Activated B cell treated with CpG ODN at 0.5 μM for 24 hours (primary cell): ENCODE measurements around the gene MBTPS1. TPM values are rescaled to one million over a fixed set of nuclear protein-coding genes. Genes with fewer than 3 reads are reported as not detected.

Experiments
- ATAC-seq: fragments of 200-7000 bp; cut with Tn5 transposase; one replicate; pipeline ENCODE4 v1.10.0; 2021; ENCODE audit warnings: low read depth, mild to moderate bottlenecking, moderate library complexity
- CTCF ChIA-PET: fragments of 350-600 bp; sonication (Branson Sonifier 250); formaldehyde crosslinking; loops from one replicate; lab custom pipeline; 2021; ENCODE audit warnings: antibody characterized with exemption; lab: Charles Lee
- POLR2A ChIA-PET: fragments of 350-600 bp; sonication (Branson Sonifier 250); formaldehyde crosslinking; loops from one replicate; lab custom pipeline; 2021; ENCODE audit warnings: antibody characterized with exemption; lab: Charles Lee
- DNase-seq: peaks from one replicate; pipeline ENCODE4 v3.0.0; 2022
- H3K27ac Mint-ChIP-seq: one replicate; pipeline ENCODE4 v1.8.0; 2020; ENCODE audit warnings: mixed read lengths
- H3K27me3 Mint-ChIP-seq: one replicate; pipeline ENCODE4 v1.8.0; 2021; ENCODE audit warnings: mixed read lengths
- H3K36me3 Mint-ChIP-seq: one replicate; pipeline ENCODE4 v1.8.0; 2021; ENCODE audit warnings: low read depth, mixed read lengths
- H3K4me1 Mint-ChIP-seq: one replicate; pipeline ENCODE4 v1.8.0; 2021; ENCODE audit warnings: mixed read lengths
- H3K4me3 Mint-ChIP-seq: one replicate; pipeline ENCODE4 v1.8.0; 2020; ENCODE audit warnings: mild to moderate bottlenecking, mixed read lengths
- H3K9me3 Mint-ChIP-seq: one replicate; pipeline ENCODE4 v1.8.0; 2020; ENCODE audit warnings: mixed read lengths
- intact Hi-C: fragments of 100-400 bp; cut with micrococcal nuclease; formaldehyde crosslinking; loops from one replicate; pipeline ENCODE4 v1.15.1; 2024
- total RNA-seq: library from RNA; stranded (reverse); gene quantifications from 2 replicates; pipeline ENCODE4 v1.2.3, GENCODE V29; 2022
- TF ChIP-seq, protein P1 (sequence below): fragments of 200-600 bp; IDR thresholded peaks from one replicate; pipeline ENCODE4 v1.8.0; 2022; ENCODE audit warnings: antibody characterized with exemption, mild to moderate bottlenecking

MBTPS1 gene
- total RNA-seq, 1 donor from 2014 or later, result 79.2 TPM

GRCh38 chr16:84074721-84075120 is 42.0 kb downstream of the MBTPS1 start:
- ChIA-PET CTCF (no interaction called here), POLR2A (no interaction called here)
- no peak overlapping the region for H3K4me3 Mint-ChIP-seq
- TF ChIP-seq, protein P1, sequence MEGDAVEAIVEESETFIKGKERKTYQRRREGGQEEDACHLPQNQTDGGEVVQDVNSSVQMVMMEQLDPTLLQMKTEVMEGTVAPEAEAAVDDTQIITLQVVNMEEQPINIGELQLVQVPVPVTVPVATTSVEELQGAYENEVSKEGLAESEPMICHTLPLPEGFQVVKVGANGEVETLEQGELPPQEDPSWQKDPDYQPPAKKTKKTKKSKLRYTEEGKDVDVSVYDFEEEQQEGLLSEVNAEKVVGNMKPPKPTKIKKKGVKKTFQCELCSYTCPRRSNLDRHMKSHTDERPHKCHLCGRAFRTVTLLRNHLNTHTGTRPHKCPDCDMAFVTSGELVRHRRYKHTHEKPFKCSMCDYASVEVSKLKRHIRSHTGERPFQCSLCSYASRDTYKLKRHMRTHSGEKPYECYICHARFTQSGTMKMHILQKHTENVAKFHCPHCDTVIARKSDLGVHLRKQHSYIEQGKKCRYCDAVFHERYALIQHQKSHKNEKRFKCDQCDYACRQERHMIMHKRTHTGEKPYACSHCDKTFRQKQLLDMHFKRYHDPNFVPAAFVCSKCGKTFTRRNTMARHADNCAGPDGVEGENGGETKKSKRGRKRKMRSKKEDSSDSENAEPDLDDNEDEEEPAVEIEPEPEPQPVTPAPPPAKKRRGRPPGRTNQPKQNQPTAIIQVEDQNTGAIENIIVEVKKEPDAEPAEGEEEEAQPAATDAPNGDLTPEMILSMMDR, result no peak
- no peak overlapping the region for H3K27ac Mint-ChIP-seq
- H3K4me1 Mint-ChIP-seq, result no peaks in the 10 kb centered on the region
- H3K27me3 Mint-ChIP-seq, result no peaks in the 10 kb centered on the region
- intact Hi-C loops, result no loop called here
- H3K36me3 Mint-ChIP-seq, result peaks cover 89% of the 10 kb centered on the region
- H3K9me3 Mint-ChIP-seq, result no peaks in the 10 kb centered on the region
- DNase-seq, result no peak
- no peak for ATAC-seq

DNA sequence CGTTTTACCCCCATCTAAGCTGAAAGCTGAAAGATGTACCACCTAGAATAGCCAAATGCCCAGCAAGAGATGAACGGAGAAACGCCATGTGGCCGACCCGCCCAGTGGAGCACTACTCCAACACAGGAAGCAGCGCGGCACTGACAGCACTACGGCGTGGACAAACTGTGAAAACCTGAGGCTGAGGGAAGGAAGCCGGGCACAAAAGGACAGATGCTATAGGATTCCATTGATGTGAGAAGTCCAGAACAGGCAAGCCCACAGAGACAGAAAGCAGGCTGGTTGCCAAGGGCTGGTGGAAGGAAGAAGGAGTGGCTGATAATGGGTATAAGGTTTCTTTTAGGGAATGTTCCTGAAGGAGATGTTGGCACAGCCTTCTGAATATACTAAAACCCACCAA is 44.7 kb downstream of the MBTPS1 start:
- H3K9me3 Mint-ChIP-seq, result no peaks in the 10 kb centered on the region
- H3K4me1 Mint-ChIP-seq, result peaks cover 4% of the 10 kb centered on the region
- H3K36me3 Mint-ChIP-seq, result peaks cover 91% of the 10 kb centered on the region
- DNase-seq (no peak), ATAC-seq (no peak)
- intact Hi-C loops, result no loop called here
- H3K27ac Mint-ChIP-seq, result no peak overlapping the region
- ChIA-PET CTCF (no interaction called here), POLR2A (no interaction called here)
- H3K27me3 Mint-ChIP-seq, result no peaks in the 10 kb centered on the region
- TF ChIP-seq, protein P1, result no peak
- no peak overlapping the region for H3K4me3 Mint-ChIP-seq

- Mint-ChIP-seq H3K9me3 (no peaks in the 10 kb centered on the region), H3K27ac (no peak overlapping the region), H3K27me3 (no peaks in the 10 kb centered on the region), H3K36me3 (peaks cover 91% of the 10 kb centered on the region), H3K4me3 (no peak overlapping the region), H3K4me1 (peaks cover 4% of the 10 kb centered on the region)
- ChIA-PET POLR2A (no interaction called here), CTCF (no interaction called here)
- no peak for ATAC-seq
- no peak for DNase-seq
- TF ChIP-seq, protein P1, result no peak
- intact Hi-C loops, result no loop called here
These were observed 45.6 kb downstream of the MBTPS1 start for GRCh38 chr16:84071121-84071520.

DNA sequence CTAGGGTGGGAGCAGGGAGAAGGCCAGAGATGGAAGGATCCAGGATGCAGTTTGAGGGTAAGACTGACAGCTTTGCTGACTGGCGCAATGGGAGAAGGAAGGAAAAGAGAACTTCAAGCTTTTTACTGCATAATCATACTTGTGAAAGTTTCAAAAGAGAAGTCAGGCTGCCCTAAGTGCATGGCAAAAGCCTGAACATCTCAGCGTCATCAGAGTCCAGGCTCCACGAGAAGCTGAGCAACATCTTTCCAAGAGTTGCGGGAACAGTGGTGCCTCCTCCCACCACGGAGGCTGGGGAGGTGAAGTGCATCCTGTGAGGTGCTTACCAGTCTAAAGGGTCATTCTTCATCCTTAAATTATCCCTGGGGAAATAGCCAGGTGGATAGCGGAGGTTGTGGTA is 47.2 kb downstream of the MBTPS1 start:
- no peaks in the 10 kb centered on the region for H3K9me3 Mint-ChIP-seq
- ATAC-seq, result no peak
- intact Hi-C loops, result loop anchor here (10.0 kb wide), 1 partner anchor 145 kb away; no protein-coding TSS in a partner anchor
- H3K4me1 Mint-ChIP-seq, result peaks cover 4% of the 10 kb centered on the region
- H3K27ac Mint-ChIP-seq, result no peak overlapping the region
- ChIA-PET CTCF (interaction anchor here (1.5 kb wide), 1 partner anchor 19 kb away, joined by 3 read pairs; no protein-coding TSS in a partner anchor), POLR2A (no interaction called here)
- no peak for DNase-seq
- no peaks in the 10 kb centered on the region for H3K27me3 Mint-ChIP-seq
- TF ChIP-seq, protein P1, result no peak
- H3K4me3 Mint-ChIP-seq, result no peak overlapping the region
- H3K36me3 Mint-ChIP-seq, result peaks cover 90% of the 10 kb centered on the region

DNA sequence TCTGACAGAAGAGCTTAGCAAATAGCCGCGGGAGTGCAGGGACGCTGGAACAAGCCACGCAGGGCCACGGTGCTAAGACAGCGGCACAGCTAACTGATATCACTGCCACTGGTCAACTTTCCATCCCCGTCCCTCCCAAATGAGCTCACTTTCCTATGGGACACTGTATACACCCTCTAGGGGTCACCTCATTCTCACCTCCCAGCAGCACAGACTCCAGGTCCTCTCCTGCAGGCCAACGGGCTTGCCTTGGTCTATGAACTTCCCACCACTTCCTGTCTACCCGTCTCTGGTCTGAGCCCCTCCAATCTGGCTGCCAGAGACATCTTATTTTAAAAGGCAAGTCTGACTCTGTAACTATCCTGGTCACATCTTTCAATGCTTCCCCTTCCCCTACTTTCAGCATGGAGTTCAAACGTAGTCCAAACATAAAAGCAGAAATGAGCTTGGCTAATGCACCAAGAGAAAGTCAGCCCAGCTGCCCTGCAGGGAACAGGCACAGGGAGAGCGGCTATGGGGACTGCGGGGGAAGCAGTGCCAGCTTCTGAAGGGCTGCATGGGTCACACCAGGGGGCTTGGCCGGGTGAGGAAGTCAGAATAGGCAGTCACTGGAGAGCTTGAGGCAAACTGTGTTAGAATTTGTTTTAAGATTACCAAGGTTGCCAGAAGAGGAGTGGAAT is 47.8 kb downstream of the MBTPS1 start:
- H3K27ac Mint-ChIP-seq, result no peak overlapping the region
- ATAC-seq (no peak), DNase-seq (no peak)
- H3K36me3 Mint-ChIP-seq, result peaks cover 90% of the 10 kb centered on the region
- no peaks in the 10 kb centered on the region for H3K27me3 Mint-ChIP-seq
- POLR2A ChIA-PET, result no interaction called here
- H3K9me3 Mint-ChIP-seq, result no peaks in the 10 kb centered on the region
- CTCF ChIA-PET, result interaction anchor here (1.5 kb wide), 1 partner anchor 20 kb away, joined by 3 read pairs; no protein-coding TSS in a partner anchor
- intact Hi-C loops, result loop anchor here (10.0 kb wide), 1 partner anchor 144 kb away; no protein-coding TSS in a partner anchor
- H3K4me1 Mint-ChIP-seq, result peaks cover 4% of the 10 kb centered on the region
- TF ChIP-seq, protein P1, result no peak
- H3K4me3 Mint-ChIP-seq, result no peak overlapping the region
